Measurements from ENCODE around the gene ATAD3A.
"Not testable (repeated sequence)": the region's sequence is repeated elsewhere in the genome, so short reads cannot be mapped to it uniquely, and the experiment has no call there.

Gene ATAD3A

DNA sequence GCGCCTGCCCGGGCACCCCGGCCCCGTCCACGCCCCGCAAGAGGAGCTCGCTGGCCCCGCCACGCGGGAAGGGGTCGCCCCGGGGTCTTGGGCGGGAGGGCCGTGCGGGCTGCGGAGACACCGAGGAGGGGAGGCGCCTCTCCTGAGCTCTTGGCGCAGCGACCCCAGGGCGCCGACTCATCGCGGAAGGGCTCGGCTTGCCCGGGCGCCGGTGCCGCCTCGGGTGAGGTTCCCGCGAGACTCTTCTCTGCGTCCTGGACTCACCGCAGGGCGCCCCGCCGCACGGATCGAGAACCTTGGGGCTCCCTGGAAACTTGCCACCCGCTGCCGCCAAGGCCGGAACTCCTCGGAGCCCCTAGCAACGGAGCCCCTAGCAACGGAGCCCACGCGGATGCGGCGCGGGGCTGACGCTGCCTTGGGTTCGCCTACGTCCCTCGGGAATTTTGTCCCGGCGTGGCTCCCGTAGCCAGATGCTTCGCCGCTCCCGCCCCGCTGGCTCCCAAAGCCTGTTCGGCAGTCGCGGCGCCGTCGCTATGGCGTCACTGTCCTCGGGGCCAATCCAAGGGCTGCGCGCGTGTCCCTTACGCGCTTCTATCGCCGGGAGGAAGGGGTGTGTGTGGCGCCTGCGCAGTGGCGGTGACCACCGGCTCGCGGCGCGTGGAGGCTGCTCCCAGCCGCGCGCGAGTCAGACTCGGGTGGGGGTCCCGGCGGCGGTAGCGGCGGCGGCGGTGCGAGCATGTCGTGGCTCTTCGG is at the start of gene ATAD3A:
TSS of gene ATAD3A (plus strand) at position 630 of the 753 bp plus-strand sequence. CDS start at position 737, 107 bp downstream.
- Histone ChIP-seq H3K9ac (ENCODE audit: low read length) (peak within 1 kb of the TSS; percentile 78), H3K4me3 (ENCODE audit: low read depth in 1 of 2, low read length in 2 of 2) (peak within 1 kb of the TSS; percentile 79 to 81), H3K36me3 (ENCODE audit: insufficient read depth, low read length) (no peaks in the 10 kb centered on the region), H3K4me1 (ENCODE audit: insufficient read depth, low read length) (peaks cover 7% of the 10 kb centered on the region), H3K27ac (ENCODE audit: low read depth, low read length) (peak within 1 kb of the TSS; percentile 88), H3K9me3 (ENCODE audit: low read length) (no peaks in the 10 kb centered on the region), H3K27me3 (ENCODE audit: control insufficient read depth in 1 of 2, insufficient read depth in 2 of 2, low read length in 2 of 2) (no peaks in the 10 kb centered on the region)

DNA sequence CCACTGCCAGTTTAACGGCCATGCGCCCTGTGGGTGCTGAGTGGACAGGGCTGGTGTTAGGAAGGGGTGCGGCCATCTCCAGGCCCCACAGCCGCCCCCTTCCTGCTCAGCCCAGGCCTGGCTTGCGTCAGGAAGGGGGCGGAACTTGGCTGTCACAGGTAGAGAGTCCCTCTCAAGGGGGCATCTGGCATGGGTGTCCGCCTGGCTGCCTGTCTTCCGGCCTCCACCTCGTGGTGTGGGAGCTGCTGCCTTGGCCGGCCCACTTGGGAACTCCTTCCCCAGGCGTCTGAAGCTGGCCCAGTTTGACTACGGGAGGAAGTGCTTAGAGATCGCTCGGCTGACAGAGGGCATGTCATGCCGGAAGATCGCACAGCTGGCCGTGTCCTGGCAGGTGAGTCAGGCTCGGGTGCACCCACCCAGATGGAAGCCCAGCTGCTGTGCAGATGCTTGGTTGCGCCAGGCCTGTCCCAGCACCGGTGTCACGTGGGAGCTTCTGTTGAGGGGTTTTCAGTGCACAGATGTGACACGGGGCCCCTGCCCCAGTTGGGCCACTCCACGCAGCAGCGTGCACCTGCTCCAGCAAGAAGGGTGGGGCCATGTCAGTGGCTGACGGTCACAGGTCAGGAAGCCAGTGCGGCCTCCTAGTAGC is 49.5 kb upstream of the ATAD3A start:
- H3K4me1 ChIP-seq (ENCODE audit: insufficient read depth, low read length) = no peaks in the 10 kb centered on the region
- no peak overlapping the region for H3K27ac ChIP-seq (ENCODE audit: low read depth, low read length)
- no peaks in the 10 kb centered on the region for H3K36me3 ChIP-seq (ENCODE audit: insufficient read depth, low read length)
- no peaks in the 10 kb centered on the region for H3K9me3 ChIP-seq (ENCODE audit: low read length)
- no peaks in the 10 kb centered on the region for H3K27me3 ChIP-seq (ENCODE audit: control insufficient read depth in 1 of 2, insufficient read depth in 2 of 2, low read length in 2 of 2)
- no peak overlapping the region for H3K9ac ChIP-seq (ENCODE audit: low read length)
- H3K4me3 ChIP-seq (ENCODE audit: low read depth in 1 of 2, low read length in 2 of 2) = no peak overlapping the region

DNA sequence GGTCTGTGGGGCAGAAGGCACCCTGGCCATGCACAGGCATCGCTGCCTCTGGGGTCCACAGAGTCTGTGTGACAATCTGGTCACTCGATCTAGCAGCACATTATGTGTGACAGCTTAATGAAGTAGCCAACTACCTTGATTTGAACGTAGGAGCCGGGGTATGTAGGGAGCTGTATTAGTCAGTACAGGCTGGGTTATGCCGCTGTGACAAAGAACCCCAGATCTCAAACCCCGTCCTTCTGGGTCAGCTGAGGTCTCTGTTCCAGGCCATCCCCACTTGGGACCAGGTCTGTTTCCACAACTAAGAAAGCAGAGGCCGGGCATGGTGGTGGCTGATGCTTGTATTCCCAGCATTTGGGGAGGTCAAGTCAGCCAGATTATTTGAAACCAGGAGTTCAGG is 48.6 kb upstream of the ATAD3A start:
- Histone ChIP-seq H3K4me3 (ENCODE audit: low read depth in 1 of 2, low read length in 2 of 2) (no peak overlapping the region), H3K9ac (ENCODE audit: low read length) (no peak overlapping the region), H3K27me3 (ENCODE audit: control insufficient read depth in 1 of 2, insufficient read depth in 2 of 2, low read length in 2 of 2) (no peaks in the 10 kb centered on the region), H3K9me3 (ENCODE audit: low read length) (no peaks in the 10 kb centered on the region), H3K27ac (ENCODE audit: low read depth, low read length) (no peak overlapping the region), H3K4me1 (ENCODE audit: insufficient read depth, low read length) (no peaks in the 10 kb centered on the region), H3K36me3 (ENCODE audit: insufficient read depth, low read length) (no peaks in the 10 kb centered on the region)

DNA sequence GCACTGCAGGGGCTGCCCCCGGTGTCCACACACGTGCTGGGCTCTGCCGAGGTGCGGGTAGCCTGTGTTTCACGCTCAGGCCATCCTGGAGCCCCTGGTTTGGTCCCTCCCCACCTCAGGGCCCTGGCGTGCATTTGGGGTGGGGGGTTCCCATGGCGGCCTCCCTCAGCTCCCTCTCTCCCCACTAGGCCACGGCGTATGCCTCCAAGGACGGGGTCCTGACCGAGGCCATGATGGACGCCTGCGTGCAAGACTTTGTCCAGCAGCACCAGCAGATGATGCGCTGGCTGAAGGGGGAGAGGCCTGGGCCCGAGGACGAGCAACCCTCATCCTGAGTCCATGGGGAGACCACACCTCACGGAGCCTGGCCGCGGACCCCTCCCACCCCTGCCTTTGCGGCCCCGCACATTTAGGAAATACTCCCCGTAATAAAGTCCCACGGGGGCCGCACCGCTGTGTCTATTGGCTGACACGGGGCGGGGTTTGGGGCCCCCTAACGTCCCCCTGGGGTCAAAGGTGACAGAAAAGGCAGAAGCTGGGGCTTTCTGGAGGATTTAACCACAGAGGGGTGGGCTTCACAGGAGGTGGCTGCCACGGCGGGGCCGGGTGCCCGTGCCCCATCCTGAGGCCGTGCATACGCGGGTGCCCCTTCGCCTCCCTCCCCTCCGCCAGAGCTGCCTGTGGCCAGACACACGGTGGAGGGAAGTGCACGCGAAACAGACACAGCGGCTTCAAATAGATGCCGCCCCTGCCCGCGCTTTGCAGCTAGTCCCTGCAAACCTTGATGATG is 43.6 kb upstream of the ATAD3A start:
- H3K9me3 ChIP-seq (ENCODE audit: low read length); H3K27ac ChIP-seq (ENCODE audit: low read depth, low read length): not testable (repeated sequence)

DNA sequence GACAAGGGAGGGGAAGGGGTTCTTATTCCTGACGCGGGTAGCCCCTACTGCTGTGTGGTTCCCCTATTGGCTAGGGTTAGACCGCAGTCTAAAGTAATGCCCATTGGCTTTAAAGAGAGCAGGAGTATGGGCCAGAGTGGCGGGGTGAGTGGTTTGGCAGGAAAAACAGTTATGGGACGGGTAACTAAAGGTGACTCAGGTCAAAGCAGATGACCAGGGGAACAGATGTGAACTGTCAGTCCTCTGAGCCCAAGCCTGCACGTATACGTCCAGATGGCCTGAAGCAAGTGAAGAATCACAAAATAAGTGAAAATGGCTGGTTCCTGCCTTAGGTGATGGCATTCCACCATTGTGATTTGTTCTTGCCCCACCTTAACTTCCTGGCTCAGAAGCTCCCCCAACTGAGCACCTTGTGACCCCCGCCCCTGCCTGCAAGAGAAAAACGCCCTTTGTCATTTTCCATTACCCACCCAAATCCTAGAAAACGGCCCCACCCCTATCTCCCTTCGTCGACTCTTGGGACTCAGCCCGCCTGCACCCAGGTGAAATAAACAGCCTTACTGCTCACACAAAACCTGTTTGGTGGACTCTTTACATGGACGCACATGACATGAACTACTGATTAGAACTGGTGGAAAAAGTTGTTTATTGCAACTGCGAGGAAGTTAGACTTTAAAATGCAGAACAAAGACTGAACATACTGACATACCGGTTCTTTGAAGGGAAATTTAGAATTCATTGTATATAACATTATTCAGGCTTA is 41.2 kb upstream of the ATAD3A start:
- Histone ChIP-seq H3K9ac (ENCODE audit: low read length) (peak overlapping the region; percentile 60), H3K27me3 (ENCODE audit: control insufficient read depth in 1 of 2, insufficient read depth in 2 of 2, low read length in 2 of 2) (no peaks in the 10 kb centered on the region)

More for the DNA sequence above, 43.6 kb upstream of the ATAD3A start:
- H3K4me3 ChIP-seq (ENCODE audit: low read depth in 1 of 2, low read length in 2 of 2); H3K27me3 ChIP-seq (ENCODE audit: control insufficient read depth in 1 of 2, insufficient read depth in 2 of 2, low read length in 2 of 2); H3K9ac ChIP-seq (ENCODE audit: low read length); H3K36me3 ChIP-seq (ENCODE audit: insufficient read depth, low read length): not testable (repeated sequence)
- H3K4me1 ChIP-seq (ENCODE audit: insufficient read depth, low read length) = peaks cover 12% of the 10 kb centered on the region

DNA sequence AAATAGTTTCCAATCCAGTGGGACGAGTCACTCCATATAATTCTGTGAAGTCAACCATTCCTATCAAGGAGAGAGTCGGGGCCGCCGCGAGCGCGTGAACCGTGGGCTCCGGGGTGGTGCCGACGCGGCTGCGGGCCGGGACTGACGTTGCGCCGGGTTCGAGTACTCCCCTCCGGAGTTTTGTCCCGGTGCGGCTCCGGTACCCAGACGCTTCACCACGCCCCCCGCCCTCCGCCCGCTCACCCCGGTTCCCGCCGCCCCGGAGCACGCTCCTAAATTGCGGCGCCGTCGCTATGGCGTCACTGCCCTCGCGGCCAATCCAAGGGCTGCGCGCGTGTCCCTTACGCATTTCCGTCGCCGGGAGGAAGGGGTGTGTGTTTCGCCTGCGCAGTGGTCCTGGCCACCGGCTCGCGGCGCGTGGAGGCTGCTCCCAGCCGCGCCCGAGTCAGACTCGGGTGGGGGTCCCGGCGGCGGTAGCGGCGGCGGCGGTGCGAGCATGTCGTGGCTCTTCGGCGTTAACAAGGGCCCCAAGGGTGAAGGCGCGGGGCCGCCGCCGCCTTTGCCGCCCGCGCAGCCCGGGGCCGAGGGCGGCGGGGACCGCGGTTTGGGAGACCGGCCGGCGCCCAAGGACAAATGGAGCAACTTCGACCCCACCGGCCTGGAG is 40.4 kb upstream of the ATAD3A start, which contains the start of gene ATAD3B:
TSS of gene ATAD3B (plus strand) at position 377 of the 664 bp plus-strand sequence. CDS start at position 497, 120 bp downstream.
- H3K27ac ChIP-seq (ENCODE audit: low read depth, low read length) = peak within 1 kb of the TSS; percentile 92
- no peaks in the 10 kb centered on the region for H3K27me3 ChIP-seq (ENCODE audit: control insufficient read depth in 1 of 2, insufficient read depth in 2 of 2, low read length in 2 of 2)
- peak within 1 kb of the TSS; percentile 85 for H3K4me3 ChIP-seq (ENCODE audit: low read depth in 1 of 2, low read length in 2 of 2)
- H3K9me3 ChIP-seq (ENCODE audit: low read length) = no peaks in the 10 kb centered on the region
- peaks cover 12% of the 10 kb centered on the region for H3K4me1 ChIP-seq (ENCODE audit: insufficient read depth, low read length)
- peak within 1 kb of the TSS; percentile 60 for H3K9ac ChIP-seq (ENCODE audit: low read length)
- no peaks in the 10 kb centered on the region for H3K36me3 ChIP-seq (ENCODE audit: insufficient read depth, low read length)

More for the DNA sequence above, 41.2 kb upstream of the ATAD3A start:
- H3K9me3 ChIP-seq (ENCODE audit: low read length) = no peaks in the 10 kb centered on the region
- peaks cover 12% of the 10 kb centered on the region for H3K4me1 ChIP-seq (ENCODE audit: insufficient read depth, low read length)
- peak overlapping the region; percentile 92 for H3K27ac ChIP-seq (ENCODE audit: low read depth, low read length)
- peak overlapping the region; percentile 85 for H3K4me3 ChIP-seq (ENCODE audit: low read depth in 1 of 2, low read length in 2 of 2)
- no peaks in the 10 kb centered on the region for H3K36me3 ChIP-seq (ENCODE audit: insufficient read depth, low read length)

DNA sequence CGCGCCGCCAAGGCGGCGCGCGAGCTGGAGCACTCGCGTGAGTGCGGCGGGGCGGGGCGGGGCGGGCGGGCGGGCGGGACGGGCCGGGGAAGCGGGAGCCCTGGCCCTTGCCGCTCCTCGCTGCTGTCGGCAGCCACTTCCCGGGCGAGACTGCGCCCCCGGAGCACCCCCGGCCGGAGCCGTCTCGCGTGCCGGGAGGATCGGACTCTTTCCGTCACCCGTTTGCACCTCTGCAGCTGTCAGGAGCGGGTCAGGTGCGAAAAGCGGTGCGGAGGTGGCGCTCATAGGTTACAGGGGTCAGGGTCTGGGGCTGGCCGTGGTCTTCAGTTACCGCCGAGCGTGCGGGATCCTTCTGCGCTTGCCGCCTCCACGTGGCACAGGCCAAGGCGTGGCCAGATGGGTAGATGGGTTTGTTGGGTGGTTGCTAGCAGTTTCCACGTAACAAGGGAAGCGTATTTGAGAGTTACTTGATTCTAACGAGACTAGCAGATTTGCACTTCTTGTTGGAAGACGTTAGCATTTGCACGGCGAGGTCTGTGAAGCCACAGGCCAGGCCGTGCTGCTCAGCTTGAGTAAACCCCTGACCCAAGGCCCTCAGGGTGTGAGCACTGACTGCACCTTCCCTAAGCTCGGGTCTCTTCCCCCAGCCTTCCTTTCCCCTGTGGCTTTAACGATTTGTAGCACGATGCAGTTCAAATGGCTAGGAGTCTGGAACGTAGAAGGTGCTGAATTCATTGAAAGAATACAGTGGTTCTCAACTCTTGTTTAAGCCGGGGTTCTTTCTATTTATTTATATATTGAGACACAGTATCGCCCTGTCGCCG is 39.7 kb upstream of the ATAD3A start:
- H3K36me3 ChIP-seq (ENCODE audit: insufficient read depth, low read length); H3K9ac ChIP-seq (ENCODE audit: low read length); H3K27ac ChIP-seq (ENCODE audit: low read depth, low read length); H3K9me3 ChIP-seq (ENCODE audit: low read length); H3K27me3 ChIP-seq (ENCODE audit: control insufficient read depth in 1 of 2, insufficient read depth in 2 of 2, low read length in 2 of 2): not testable (repeated sequence)
- Histone ChIP-seq H3K4me1 (ENCODE audit: insufficient read depth, low read length) (peaks cover 12% of the 10 kb centered on the region), H3K4me3 (ENCODE audit: low read depth in 1 of 2, low read length in 2 of 2) (peak overlapping the region; percentile 13 to 41)

DNA sequence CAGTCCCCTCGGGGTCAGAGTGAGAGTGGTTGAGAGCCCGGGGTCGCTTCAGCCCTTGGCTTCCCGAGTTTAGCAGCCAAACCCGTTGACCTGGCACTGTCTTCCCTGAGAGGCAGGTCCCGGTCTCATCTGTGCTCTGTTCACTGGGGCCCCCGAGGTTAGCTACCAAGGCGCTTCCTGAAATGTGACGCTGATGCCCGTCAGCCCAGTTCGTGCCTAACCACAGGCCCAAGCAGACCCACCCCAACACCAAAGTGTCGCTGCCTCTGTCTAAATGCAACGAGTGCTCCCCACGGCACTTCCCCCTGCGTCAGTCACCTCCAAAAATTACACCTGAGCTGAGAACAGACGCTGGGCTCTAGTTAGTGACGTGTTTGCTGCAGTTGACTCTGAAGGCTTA is 36.0 kb upstream of the ATAD3A start:
- H3K4me3 ChIP-seq (ENCODE audit: low read depth in 1 of 2, low read length in 2 of 2); H3K9me3 ChIP-seq (ENCODE audit: low read length); H3K9ac ChIP-seq (ENCODE audit: low read length); H3K27ac ChIP-seq (ENCODE audit: low read depth, low read length); H3K27me3 ChIP-seq (ENCODE audit: control insufficient read depth in 1 of 2, insufficient read depth in 2 of 2, low read length in 2 of 2); H3K4me1 ChIP-seq (ENCODE audit: insufficient read depth, low read length): not testable (repeated sequence)
- peaks cover 16% of the 10 kb centered on the region for H3K36me3 ChIP-seq (ENCODE audit: insufficient read depth, low read length)

DNA sequence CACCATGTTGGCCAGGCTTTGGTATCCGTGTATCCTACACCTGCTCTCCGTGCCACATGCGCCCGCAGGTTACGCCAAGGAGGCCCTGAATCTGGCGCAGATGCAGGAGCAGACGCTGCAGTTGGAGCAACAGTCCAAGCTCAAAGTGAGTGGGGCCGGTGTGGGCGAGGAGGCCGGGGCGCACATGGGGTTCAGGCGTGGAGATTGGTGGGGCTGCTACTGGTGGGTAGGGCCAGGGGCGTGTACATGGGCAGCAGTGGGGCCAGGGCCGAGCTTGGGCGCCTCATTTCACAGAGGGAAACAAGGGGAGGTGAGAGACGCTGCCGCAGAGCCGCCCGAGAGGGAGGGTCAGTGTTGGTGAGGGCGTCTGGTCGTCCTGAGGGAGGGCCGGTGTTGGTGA is 34.8 kb upstream of the ATAD3A start:
- H3K4me1 ChIP-seq (ENCODE audit: insufficient read depth, low read length) = peaks cover 6% of the 10 kb centered on the region
- H3K9me3 ChIP-seq (ENCODE audit: low read length) = no peaks in the 10 kb centered on the region
- H3K27ac ChIP-seq (ENCODE audit: low read depth, low read length) = no peak overlapping the region
- H3K36me3 ChIP-seq (ENCODE audit: insufficient read depth, low read length) = peaks cover 16% of the 10 kb centered on the region
- H3K27me3 ChIP-seq (ENCODE audit: control insufficient read depth in 1 of 2, insufficient read depth in 2 of 2, low read length in 2 of 2) = no peaks in the 10 kb centered on the region
- no peak overlapping the region for H3K9ac ChIP-seq (ENCODE audit: low read length)
- no peak overlapping the region for H3K4me3 ChIP-seq (ENCODE audit: low read depth in 1 of 2, low read length in 2 of 2)

All from muscle layer of colon (tissue), 2 donors.